ENCODE results near the gene YPEL1.
"Not testable (repeated sequence)": the region's sequence is repeated elsewhere in the genome, so short reads cannot be mapped to it uniquely, and the experiment has no call there.

Gene YPEL1

DNA sequence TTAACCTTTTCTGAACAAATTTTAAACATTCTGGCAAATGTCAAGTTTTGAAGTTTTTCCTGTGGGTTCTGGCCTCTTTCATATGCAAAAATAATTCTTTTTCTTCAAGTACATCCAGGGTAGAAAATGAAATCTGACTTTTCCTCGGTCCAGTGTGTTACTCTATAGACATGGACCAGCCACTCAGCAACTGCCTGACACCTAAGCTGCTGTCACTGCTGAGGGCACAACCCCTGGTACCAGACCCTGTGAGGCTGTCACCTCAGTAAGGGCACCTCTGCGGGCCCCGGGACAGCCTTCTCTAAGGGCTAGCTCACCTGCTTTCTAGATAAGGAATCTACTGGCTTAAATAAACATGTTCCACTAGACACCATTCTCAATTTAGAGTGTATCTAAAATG lies 36.0 kb downstream of the YPEL1 start:
- DNase-seq (ENCODE audit: low read depth): no peak

- no peak for DNase-seq (ENCODE audit: low read depth)
Measured at GRCh38 chr22:21698430-21699329, 36.9 kb downstream of the YPEL1 start.

DNA sequence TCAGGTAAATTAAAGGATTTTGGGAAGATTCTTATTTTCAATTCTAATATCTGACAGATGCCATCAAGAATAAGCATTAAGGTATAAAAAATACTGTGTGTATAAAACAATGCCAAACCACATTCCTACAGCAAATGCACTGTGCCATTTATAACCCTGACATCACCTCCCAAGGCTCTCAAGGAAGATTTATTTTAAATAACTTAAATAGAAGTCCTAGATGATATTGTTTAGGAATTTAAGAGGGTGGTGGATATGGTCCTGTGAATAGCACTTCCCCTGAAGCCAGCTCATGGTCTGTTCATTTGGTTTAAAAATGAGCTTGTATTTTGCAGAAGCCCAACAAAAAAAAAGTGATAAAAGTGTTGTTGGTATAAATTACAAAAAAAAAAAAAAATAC lies 37.7 kb downstream of the YPEL1 start:
- DNase-seq (ENCODE audit: low read depth): no peak

- DNase-seq (ENCODE audit: low read depth): no peak
Measured at GRCh38 chr22:21697021-21697771, 38.4 kb downstream of the YPEL1 start.

DNA sequence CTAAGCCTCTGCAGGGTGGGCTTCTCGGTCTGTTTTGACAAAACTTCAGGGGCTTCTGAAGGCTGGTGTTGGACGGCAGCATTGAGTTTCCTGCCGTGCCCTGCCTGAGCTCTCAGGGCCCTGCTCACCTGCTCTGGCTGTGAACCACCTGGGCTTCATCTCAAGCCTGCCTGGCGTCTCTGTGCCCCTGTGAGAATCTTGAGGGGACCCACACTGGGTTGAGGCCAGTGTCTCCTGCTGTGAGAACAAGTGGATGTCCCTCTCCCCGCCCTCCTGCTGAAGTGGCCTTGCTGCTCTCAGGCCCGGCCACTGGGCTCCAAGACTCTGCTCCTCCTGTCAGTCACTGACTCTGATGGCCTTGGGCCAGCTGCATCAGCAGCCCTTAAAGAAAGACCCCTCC lies 39.5 kb downstream of the YPEL1 start:
- no peak for DNase-seq (ENCODE audit: low read depth)

GRCh38 chr22:21695430-21696085 lies 40.0 kb downstream of the YPEL1 start:
- DNase-seq (ENCODE audit: low read depth): no peak

- no peak for DNase-seq (ENCODE audit: low read depth)
Measured at GRCh38 chr22:21694795-21695429, 40.7 kb downstream of the YPEL1 start.

GRCh38 chr22:21694394-21694793 lies 41.2 kb downstream of the YPEL1 start:
- DNase-seq (ENCODE audit: low read depth): no peak

DNA sequence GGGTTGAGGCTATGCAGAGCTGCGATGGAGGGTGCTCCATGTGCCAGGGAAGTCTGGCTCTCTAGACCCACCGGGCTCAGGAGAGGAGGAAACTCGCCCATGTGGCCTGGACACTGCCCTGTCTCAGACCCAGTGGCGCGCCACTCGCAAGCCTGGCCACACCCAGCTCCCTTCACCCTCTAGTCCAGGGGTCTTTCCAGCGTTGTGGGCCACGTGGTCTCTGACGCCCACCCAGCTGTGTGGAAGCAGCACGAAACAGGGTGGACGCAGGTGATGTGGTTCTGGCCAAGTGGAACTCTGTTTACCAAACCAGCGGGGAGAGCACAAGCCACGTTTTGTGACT lies 41.6 kb downstream of the YPEL1 start:
- DNase-seq (ENCODE audit: low read depth): no peak

DNA sequence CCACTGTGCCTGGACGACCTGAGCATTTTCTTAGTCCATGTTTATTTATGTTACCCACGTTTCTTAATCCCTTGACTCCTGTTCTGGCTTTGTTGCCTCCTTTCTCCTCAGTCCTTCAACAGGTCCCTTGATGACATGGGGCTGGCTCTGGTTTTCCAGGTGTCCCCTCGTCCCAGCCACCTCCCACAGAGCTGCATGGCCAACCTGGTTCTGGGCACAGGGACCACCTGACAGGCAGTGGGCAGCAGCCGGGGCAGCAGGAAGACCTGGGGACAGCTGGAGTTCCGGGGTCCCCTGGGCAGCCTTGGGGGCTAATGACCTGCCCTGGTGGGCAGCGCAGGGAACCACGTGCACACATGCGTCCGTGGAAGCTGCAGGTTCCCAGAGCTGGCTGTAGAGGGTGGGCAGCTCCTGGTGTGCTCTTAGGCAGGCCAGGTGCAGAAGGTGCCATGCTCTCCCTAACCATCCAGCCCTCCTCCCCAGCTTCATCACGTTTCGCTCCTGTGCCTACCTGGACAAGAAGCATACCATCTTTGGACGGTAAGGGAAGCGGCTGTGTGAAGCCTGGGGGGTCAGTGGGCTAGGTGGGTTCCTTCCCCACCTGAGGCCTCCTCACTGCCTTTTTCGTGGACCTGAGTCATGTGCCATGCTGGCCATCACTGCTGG lies 42.1 kb downstream of the YPEL1 start:
- DNase-seq (ENCODE audit: low read depth): no peak

DNA sequence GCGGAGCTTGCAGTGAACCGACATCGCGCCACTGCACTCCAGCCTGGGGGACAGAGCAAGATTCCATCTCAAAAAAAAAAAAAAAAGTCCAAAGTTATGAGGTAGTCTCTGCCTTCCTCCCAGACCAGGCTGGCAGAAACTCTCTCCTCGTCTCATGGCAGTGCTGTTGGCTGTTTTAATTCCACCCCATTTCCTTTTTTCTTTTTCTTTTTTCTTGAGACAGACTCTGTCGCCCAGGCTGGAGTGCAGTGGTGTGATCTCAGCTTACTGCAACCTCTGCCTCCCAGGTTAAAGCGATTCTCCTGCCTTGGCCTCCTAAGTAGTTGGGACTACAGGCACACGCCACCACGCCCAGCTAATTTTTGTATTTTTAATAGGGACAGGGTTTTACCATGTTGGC lies 42.7 kb downstream of the YPEL1 start:
- DNase-seq (ENCODE audit: low read depth): not testable (repeated sequence)

DNA sequence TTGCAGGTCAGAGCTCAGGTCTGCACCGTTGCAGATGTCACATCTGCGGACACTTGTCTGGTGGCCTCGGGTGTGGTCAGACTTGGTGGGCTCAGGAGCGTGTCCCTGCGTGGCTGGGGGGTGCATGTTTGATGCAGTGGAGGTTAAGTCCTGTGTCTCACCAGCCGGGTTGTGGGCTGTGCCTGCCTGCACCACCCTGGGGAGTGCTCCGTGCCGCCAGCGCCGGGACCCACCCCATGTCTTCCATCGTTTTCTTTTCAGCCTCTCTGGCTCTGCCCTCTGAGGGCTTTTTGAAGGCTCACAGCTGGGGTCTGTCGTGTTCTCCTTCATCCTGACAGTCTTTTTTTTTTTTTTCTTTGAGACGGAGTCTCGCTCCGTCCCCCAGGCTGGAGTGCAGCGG lies 43.8 kb downstream of the YPEL1 start:
- DNase-seq (ENCODE audit: low read depth): no peak

GRCh38 chr22:21690401-21690801 lies 45.2 kb downstream of the YPEL1 start:
- no peak for DNase-seq (ENCODE audit: low read depth)

- DNase-seq (ENCODE audit: low read depth): no peak
Measured at GRCh38 chr22:21688706-21689381, 46.8 kb downstream of the YPEL1 start.

- no peak for DNase-seq (ENCODE audit: low read depth)
Measured at GRCh38 chr22:21688341-21688705, 47.3 kb downstream of the YPEL1 start.

GRCh38 chr22:21687685-21688259 lies 47.8 kb downstream of the YPEL1 start:
- no peak for DNase-seq (ENCODE audit: low read depth)

DNA sequence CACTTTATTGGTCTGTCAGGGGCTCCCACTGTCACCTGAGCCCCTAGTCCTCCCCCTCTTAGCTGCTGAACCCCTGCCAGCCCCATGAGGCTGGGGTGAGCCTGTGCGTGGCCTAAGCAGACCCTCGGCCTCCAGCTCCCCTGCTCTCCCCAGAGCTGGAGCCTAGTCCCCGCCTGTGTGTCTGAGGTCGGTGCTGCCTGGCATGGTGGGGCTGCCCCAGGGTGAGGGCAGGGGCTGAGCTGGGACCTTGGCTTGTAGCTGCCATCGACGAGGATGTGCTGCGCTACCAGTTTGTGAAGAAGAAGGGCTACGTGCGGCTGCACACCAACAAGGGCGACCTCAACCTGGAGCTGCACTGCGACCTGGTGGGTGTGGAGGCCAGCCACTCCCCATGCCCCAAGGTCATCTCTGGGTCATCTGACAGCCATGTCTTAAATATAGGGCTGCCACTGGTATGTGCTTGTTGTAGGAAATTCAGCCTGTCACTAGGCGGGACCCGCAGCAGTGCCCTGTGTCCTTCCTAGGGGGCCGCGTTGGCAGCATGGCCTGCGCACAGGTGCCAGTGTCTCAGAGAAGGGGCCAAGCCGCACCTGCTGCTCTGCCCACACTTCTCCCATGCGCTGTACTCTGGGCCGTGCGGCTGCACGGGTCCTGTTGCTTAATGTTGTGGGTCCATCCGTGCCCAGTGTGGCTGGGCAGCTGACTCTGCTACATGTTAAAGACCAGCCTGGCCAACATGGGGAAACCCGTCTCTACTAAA lies 48.8 kb downstream of the YPEL1 start:
- no peak for DNase-seq (ENCODE audit: low read depth)

GRCh38 chr22:21686193-21686608 lies 49.4 kb downstream of the YPEL1 start:
- no peak for DNase-seq (ENCODE audit: low read depth)

- no peak for DNase-seq (ENCODE audit: low read depth)
Measured at GRCh38 chr22:21685164-21685513, 50.5 kb downstream of the YPEL1 start.

DNA sequence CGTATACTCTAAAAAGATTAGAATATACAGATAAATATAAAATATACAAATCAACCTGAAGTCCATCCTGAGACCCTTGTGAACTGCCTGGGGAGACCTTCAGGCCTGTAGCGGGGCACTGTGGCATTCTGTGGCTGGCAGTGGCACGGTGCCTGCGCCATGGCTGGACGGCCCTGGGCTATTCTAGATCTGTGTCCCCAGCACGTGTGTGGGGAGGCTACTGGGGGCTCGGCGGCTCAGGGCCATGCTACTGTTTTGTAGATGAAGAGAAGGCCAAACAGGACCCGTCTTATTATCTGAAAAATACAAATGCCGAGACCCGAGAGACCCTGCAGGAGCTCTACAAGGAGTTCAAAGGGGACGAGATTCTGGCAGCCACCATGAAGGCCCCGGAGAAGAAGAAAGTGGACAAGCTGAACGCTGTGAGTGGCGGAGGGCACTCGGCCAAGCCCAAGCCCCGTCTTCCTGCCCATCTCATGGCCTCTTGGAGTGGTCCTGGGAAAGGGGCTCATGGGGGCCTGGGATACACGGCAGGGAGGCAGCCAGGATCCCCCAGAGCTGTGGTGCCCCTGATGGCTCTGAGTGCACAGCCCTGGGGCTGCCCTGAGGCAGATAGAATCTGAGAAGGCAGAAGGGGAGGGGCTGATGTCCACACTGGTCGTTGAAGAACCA lies 51.0 kb downstream of the YPEL1 start:
- DNase-seq (ENCODE audit: low read depth): no peak

All from HS-27A (cell line).